Stimulated activated CD4-positive, alpha-beta T cell treated with anti-CD3 and anti-CD28 coated beads, Interleukin-1b, Interleukin-23, amount 100 ng/mL, for 1 hour (primary cell): ENCODE results near the gene BCL2L14.
A peak's percentile ranks its signal among the peaks of the same experiment; 100 is the strongest.

Experiments used
- DNase-seq, 2 donors: peaks; one replicate each; pipeline ENCODE4 v3.0.0-alpha.2; 2020; ENCODE audit warnings: low read depth in 2 of 2

Gene BCL2L14, protein sequence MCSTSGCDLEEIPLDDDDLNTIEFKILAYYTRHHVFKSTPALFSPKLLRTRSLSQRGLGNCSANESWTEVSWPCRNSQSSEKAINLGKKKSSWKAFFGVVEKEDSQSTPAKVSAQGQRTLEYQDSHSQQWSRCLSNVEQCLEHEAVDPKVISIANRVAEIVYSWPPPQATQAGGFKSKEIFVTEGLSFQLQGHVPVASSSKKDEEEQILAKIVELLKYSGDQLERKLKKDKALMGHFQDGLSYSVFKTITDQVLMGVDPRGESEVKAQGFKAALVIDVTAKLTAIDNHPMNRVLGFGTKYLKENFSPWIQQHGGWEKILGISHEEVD

GRCh38 chr12:12070674-12071656 is at the start of gene BCL2L14:
TSS of gene BCL2L14 (plus strand) at chr12:12070939. CDS start at chr12:12079306, 8,367 bp downstream.
- no peak for DNase-seq

DNA sequence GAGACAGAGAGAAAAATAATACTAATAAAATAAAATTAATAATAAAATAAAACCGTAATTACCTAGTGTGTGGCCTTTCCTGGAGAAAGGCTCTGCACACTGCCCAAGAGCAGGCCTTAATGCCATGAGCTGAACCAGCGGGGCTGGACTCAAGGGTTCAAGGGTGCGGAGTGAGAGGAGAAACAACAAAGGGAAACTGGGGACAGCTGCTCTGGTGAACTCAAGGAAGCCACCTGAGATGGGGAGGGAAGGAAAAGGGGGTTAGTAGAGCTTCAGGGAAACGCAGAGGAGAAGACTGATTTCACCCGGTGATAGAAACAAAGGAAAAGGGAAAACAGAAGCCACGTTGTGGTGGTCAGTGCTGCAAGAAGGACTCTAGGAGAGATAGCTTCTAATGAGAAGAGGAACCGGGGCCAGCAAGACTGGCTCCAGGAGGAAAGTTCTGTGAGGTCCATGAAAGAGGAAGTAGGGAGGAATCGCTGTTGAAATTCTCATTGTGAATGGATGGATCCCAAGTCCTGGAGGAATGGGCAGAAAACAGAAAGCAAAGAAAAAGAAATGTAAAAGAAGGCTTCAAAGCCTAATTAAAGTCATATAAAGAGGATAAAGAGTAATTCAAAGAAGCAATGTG is 48.3 kb upstream of the BCL2L14 start:
- DNase-seq = no peak

GRCh38 chr12:12023456-12023855 is 47.3 kb upstream of the BCL2L14 start:
- no peak for DNase-seq

DNA sequence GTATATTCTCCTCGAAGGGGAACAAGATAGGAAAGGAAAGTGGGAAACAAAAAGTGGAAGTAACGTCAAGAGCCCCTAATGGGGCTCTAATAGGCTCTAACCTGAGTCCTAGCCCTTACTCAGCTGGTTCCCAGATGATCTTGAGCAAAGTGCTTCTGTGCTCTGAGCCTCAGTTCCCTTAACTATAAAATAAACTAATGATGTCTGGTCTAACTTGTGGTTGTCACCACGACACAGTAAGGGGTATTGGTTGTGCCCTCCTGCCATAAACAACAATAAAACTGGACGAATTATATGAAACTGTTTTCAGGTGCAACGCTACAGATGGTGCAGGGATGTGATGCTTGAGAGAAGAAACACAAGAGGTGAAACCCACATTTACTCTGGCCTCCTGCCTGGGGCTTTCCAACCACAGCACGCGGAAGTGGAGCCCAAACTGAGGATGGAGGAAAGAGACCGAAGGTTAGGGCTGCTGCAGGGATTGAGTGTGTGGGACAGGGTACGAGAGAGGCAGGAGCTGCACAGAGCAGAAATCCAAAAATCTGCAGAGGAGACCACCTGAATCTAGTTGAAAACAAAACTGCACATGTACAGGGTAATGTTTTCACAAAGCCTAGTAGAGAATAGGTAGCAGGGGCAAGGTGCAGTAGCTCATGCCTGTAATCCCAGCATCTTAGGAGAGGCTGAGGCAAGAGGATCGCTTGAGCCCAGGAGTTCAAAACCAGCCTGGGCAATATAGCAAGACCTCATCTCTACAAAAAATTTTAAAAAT is 45.6 kb upstream of the BCL2L14 start:
- no peak for DNase-seq

DNA sequence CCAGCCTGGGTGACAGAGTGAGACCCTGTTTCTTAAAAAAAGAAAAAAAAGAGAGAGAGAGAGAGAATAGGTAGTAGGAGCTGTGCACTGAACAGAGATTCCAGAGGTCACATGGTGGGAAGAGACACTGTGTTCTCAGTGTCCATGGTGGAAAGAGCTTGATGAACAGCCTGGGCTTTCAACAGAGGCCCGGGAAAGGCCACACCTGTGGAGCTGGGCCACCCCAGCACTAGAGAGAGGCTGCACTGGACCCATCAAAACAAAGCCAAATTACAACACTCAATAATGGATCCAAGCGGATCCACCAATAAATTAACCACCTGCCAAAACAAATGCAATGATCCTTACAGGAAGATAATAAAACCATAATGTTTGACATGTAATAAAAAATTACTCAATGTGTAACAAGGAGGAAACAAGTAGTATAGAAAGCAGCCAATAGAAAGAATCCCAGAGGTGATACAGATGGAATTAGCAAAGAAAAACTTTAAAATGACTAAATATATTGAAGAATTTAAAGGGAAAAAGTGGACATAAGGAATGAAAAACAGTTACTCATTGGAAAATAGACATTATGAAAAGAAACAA is 44.8 kb upstream of the BCL2L14 start:
- no peak for DNase-seq

GRCh38 chr12:12028668-12029402 is 41.9 kb upstream of the BCL2L14 start:
- no peak for DNase-seq

DNA sequence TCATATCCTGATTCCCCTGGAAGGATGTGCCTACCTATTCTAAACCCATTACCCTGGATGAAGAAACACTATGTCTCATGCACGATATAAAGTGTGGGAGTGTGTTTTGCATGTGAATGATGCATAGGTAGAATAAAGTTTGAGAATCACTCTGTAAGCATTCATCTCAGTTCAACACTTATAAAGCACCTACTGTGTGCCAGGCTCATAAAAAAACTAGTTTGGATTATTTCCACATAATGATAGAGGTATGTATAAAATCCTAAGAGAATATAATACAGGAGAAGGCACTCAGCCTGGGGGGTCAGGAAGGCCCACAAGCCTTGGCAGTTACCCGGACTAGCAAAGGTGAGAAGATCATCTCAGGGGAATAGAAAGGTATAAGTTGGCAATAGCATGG is 41.1 kb upstream of the BCL2L14 start:
- no peak for DNase-seq

DNA sequence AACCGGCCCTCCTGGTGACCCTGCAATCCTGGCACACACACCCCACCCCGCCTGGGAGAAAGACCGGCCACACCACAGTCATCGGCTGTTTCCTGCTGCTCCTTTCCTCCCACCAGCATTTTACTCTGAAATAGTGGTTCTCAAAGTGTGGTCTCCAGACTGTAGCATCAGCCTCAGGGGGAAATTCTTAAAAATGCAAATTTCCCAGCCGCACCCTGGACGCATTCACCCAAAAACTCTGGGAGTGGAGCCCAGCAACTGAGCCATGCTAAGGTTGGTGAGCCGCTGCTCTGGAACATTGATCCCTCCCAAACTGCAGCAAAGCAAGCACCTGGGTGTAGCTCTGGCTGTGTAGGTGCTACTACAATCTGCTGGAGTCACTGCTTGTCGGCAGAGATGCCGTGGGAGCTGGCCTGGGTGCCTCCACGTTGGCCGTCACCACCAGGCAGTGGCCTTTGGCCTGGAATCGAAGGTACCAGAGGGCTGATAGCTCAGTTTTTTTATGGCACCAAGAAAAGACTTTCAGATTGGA is 38.4 kb upstream of the BCL2L14 start:
- DNase-seq = no peak

DNA sequence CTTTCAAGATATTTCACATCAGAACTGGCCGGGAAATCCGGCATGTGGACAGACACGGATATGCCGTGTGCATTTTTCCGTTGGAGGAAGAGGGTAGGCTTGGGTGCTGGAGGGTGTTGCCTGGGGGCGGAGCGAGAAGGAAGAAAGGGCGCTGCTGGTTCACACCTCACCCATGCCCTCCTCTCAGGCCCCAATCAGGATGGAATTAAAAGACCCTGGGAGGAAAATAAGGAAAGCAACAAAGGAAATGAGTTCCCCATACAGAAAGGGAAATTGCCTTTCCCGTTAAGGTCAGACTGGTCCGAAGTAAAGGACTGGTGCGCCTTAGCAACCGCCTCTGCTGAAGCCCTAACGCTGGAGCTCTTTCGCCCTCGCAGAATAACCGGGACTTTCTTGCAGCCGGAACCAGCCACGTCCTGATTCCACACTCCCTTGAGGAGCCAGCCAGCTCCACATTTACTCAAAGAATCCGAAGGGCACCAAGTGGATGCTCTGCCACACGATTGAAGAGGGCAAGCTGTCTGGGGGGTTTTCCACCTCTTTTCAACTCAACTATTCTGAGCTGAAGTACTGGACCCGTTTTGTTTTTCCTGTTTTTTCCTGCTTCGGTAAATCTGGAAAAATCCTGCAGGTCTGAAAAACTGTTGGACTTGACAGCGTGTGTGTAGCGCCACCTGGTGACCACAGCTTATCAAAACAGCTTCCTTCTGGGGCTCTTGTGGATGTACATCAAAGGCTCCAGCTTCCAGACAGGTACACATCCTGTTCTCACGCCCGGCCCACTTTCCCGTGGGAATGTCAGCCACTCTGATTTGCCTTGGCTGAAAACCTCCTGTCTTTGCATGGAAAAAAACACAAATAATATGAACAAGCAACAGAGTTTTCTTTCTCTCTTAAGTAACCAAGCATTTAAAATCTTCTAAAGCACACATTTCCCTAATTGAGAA is 37.6 kb upstream of the BCL2L14 start:
- peak in 1 of 2 donors; percentile 32 for DNase-seq

DNA sequence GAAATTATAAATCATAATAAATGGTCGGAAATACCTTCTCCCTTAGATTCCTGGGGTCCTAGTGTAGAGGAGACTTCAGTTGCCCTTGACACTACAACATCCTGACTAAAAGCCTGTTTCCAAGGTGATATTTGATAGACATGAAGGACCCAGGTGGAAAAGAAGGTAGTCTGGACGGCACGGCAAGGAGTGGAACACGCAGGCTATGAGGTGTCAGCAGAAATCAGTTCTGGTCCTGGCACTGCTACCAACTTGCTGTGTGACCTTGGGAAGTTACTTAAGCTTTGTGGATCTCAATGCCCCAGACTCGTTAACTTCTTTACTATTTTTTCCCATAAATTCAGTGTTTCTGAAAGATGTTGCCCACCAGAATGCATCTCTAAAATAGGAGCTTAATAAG is 36.9 kb upstream of the BCL2L14 start:
- DNase-seq = no peak

- DNase-seq = no peak
Observed at GRCh38 chr12:12034344-12034743, 36.4 kb upstream of the BCL2L14 start.

GRCh38 chr12:12035229-12035628 is 35.5 kb upstream of the BCL2L14 start:
- DNase-seq = no peak

GRCh38 chr12:12036901-12037300 is 33.8 kb upstream of the BCL2L14 start:
- DNase-seq = no peak

DNA sequence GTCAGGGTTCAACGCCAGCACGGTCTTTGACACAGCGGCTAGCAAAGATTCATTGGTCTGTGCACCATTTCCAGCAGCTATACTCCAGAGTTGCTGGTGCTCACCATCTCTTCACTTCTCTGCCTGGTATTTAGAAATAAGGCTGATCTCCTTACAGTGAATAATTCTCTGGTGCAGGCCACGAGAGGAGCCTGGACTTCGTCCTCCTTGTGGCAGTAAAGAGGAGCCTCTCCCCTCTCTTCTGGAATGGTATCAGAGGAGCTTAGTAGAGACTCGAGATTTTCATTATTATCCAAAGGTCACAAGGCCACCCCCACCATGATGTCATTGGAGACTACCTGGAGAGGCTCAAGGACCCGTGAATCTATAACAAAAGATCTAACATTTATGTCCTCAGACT is 30.8 kb upstream of the BCL2L14 start:
- no peak for DNase-seq

- no peak for DNase-seq
Observed at GRCh38 chr12:12046401-12046800, 24.3 kb upstream of the BCL2L14 start.

GRCh38 chr12:12047682-12048081 is 23.1 kb upstream of the BCL2L14 start:
- DNase-seq = no peak

GRCh38 chr12:12048266-12048665 is 22.5 kb upstream of the BCL2L14 start:
- no peak for DNase-seq

DNA sequence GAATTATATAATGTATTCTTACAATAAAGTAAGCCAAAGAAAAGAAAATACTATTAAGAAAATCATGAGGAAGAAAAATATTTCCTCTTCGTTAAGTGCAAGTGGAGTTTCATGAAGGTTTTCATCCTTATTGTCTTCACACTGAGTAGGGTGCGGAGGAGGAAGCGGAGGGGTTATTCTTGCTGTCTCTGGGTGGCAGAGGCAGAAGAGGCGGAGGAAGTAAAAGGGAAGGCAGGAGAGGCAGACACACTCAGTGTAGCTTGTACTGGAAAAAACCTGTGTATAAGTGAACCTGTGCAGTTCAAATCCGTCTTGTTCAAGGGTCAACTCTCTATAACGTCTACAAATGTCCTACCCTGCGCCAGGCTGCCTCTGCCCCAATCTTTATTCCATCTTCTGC is 22.0 kb upstream of the BCL2L14 start:
- DNase-seq = no peak

- no peak for DNase-seq
Observed at GRCh38 chr12:12051668-12052067, 19.1 kb upstream of the BCL2L14 start.
